Ramos (cell line): ENCODE data around the gene SLC16A6.
"Not testable (repeated sequence)": the region's sequence is repeated elsewhere in the genome, so short reads cannot be mapped to it uniquely, and the experiment has no call there.

ENCODE experiments used
- in situ Hi-C: fragments of 300-500 bp; cut with MboI; formaldehyde crosslinking; loops from one replicate; pipeline ENCODE4 v1.14.3; 2022; ENCODE audit warnings: low sequenced_read_pairs; ENCODE audit not compliant: unreplicated experiment

Gene SLC16A6

GRCh38 chr17:68255151-68255550 is 35.8 kb downstream of the SLC16A6 start:
- in situ Hi-C loops, result no loop called here

GRCh38 chr17:68253426-68253825 is 37.5 kb downstream of the SLC16A6 start:
- in situ Hi-C loops, result not testable (repeated sequence)

GRCh38 chr17:68249354-68249765 is 41.6 kb downstream of the SLC16A6 start:
- in situ Hi-C loops, result loop anchor here (25.0 kb wide), 3 partner anchors 437 to 1338 kb away; no protein-coding TSS in a partner anchor

GRCh38 chr17:68248891-68249290 is 42.0 kb downstream of the SLC16A6 start:
- in situ Hi-C loops, result loop anchor here (25.0 kb wide), 3 partner anchors 437 to 1338 kb away; no protein-coding TSS in a partner anchor

GRCh38 chr17:68248199-68248825 is 42.6 kb downstream of the SLC16A6 start:
- in situ Hi-C loops, result loop anchor here (25.0 kb wide), 3 partner anchors 436 to 1339 kb away; no protein-coding TSS in a partner anchor

GRCh38 chr17:68247445-68248198 is 43.3 kb downstream of the SLC16A6 start, which contains the start of gene AMZ2:
TSS of gene AMZ2 (plus strand) at chr17:68248043. CDS start at chr17:68250188, 2,145 bp downstream.
- in situ Hi-C loops, result loop anchor here (25.0 kb wide), 3 partner anchors 435 to 1340 kb away; no protein-coding TSS in a partner anchor

- in situ Hi-C loops, result loop anchor here (25.0 kb wide), 3 partner anchors 434 to 1341 kb away; no protein-coding TSS in a partner anchor
These were observed 44.5 kb downstream of the SLC16A6 start for GRCh38 chr17:68246271-68247028.

GRCh38 chr17:68239632-68240366 is 51.1 kb downstream of the SLC16A6 start:
- in situ Hi-C loops, result loop anchor here (25.0 kb wide), 3 partner anchors 427 to 1348 kb away; no protein-coding TSS in a partner anchor

GRCh38 chr17:68238871-68239253 is 52.1 kb downstream of the SLC16A6 start:
- in situ Hi-C loops, result loop anchor here (25.0 kb wide), 3 partner anchors 427 to 1348 kb away; no protein-coding TSS in a partner anchor

GRCh38 chr17:68238164-68238870 is 52.6 kb downstream of the SLC16A6 start:
- in situ Hi-C loops, result loop anchor here (25.0 kb wide), 3 partner anchors 426 to 1349 kb away; no protein-coding TSS in a partner anchor

- in situ Hi-C loops, result loop anchor here (25.0 kb wide), 3 partner anchors 425 to 1350 kb away; no protein-coding TSS in a partner anchor
These were observed 53.4 kb downstream of the SLC16A6 start for GRCh38 chr17:68237369-68238163.

- in situ Hi-C loops, result loop anchor here (25.0 kb wide), 3 partner anchors 423 to 1352 kb away; no protein-coding TSS in a partner anchor
These were observed 55.6 kb downstream of the SLC16A6 start for GRCh38 chr17:68235336-68235791.

GRCh38 chr17:68234726-68235335 is 56.1 kb downstream of the SLC16A6 start:
- in situ Hi-C loops, result loop anchor here (25.0 kb wide), 3 partner anchors 423 to 1352 kb away; no protein-coding TSS in a partner anchor

GRCh38 chr17:68232741-68233140 is 58.2 kb downstream of the SLC16A6 start:
- in situ Hi-C loops, result loop anchor here (25.0 kb wide), 3 partner anchors 420 to 1355 kb away; no protein-coding TSS in a partner anchor

GRCh38 chr17:68231541-68231940 is 59.4 kb downstream of the SLC16A6 start:
- in situ Hi-C loops, result loop anchor here (25.0 kb wide), 3 partner anchors 419 to 1356 kb away; no protein-coding TSS in a partner anchor

GRCh38 chr17:68231131-68231530 is 59.8 kb downstream of the SLC16A6 start:
- in situ Hi-C loops, result loop anchor here (25.0 kb wide), 3 partner anchors 419 to 1356 kb away; no protein-coding TSS in a partner anchor

GRCh38 chr17:68229619-68230018 is 61.3 kb downstream of the SLC16A6 start:
- in situ Hi-C loops, result loop anchor here (25.0 kb wide), 3 partner anchors 417 to 1358 kb away; no protein-coding TSS in a partner anchor
